ENCODE results near the gene CIAO2B.

CIAO2B gene

DNA sequence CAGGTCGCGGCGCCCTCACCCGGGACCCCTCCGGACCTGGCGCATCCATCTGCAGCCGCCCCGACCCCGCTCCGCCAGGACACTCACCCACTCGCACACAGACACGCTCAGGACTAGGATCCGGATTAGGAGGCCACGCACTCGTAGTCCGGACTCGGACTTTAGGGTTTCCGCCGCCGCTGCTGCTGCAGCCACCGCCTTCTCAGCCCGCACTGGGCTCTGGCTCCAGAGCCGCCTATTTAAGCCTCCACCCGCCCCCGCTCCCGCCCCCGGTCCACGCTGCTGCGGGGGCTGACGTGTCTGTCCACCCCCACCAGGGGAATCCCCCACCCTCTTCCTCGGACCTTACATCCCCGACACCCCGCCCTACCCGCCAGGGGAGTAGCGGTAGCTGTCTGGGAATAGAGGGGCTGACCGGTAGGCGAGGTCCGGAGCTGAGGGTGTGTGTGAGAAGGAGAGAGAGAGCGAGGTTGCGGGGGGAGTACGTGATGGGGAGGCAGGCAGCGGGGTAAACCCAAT lies 8.8 kb downstream of the CIAO2B start, which contains the start of gene RRAD:
RRAD (minus strand) TSS at position 214 of the 519 bp plus-strand sequence. CDS start 356 bp downstream, outside the sequence.
- peak within 1 kb of the TSS; percentile 72 for H3K4me2 ChIP-seq (ENCODE audit: low read length)
- peak within 1 kb of the TSS; percentile 48 for H3K4me3 ChIP-seq (ENCODE audit: low read length)
- no peaks in the 10 kb centered on the region for H3K36me3 ChIP-seq (ENCODE audit: insufficient read depth, low read length)
- H3K9me3 ChIP-seq (replicated peaks; ENCODE audit: low read length), result no peaks in the 10 kb centered on the region
- H3K9ac ChIP-seq (ENCODE audit: low read depth, low read length), result peak within 1 kb of the TSS; percentile 27
- peaks cover 49% of the 10 kb centered on the region for H3K4me1 ChIP-seq (ENCODE audit: control insufficient read depth, insufficient read depth, low read length)
- peaks cover 15% of the 10 kb centered on the region for H3K27me3 ChIP-seq (ENCODE audit: control insufficient read depth, insufficient read depth, low read length)

GRCh38 chr16:66924527-66925321 lies 9.5 kb downstream of the CIAO2B start:
- Histone ChIP-seq H3K27me3 (ENCODE audit: control insufficient read depth, insufficient read depth, low read length) (peaks cover 21% of the 10 kb centered on the region), H3K9ac (ENCODE audit: low read depth, low read length) (no peak overlapping the region), H3K4me1 (ENCODE audit: control insufficient read depth, insufficient read depth, low read length) (peaks cover 49% of the 10 kb centered on the region)

DNA sequence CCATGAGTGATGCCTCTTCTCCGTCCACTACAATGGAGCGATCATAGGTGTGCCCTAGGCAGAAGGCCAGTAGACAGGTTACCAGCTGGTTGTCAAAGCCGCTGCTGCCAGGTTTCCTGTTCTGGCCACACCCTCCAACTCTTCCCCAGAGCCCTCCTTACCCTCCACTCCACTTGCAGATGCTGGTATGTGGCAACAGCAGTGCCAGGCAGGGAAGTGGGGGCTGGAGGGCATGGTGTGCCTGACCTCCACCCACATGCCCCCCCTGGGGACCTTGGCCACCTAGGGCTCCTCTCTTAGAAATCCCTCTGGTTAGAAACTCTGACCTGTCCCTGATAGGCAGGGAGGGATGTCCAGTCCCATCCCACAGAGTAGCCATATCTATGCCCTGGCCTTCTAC lies 10.3 kb downstream of the CIAO2B start:
- Histone ChIP-seq H3K9ac (ENCODE audit: low read depth, low read length) (no peak overlapping the region), H3K27me3 (ENCODE audit: control insufficient read depth, insufficient read depth, low read length) (peaks cover 29% of the 10 kb centered on the region), H3K4me1 (ENCODE audit: control insufficient read depth, insufficient read depth, low read length) (peaks cover 49% of the 10 kb centered on the region), H3K4me2 (ENCODE audit: low read length) (no peak overlapping the region), H3K4me3 (ENCODE audit: low read length) (no peak overlapping the region), H3K9me3 (replicated peaks; ENCODE audit: low read length) (no peaks in the 10 kb centered on the region), H3K36me3 (ENCODE audit: insufficient read depth, low read length) (no peaks in the 10 kb centered on the region)

More at GRCh38 chr16:66924527-66925321, 9.5 kb downstream of the CIAO2B start:
- Histone ChIP-seq H3K4me3 (ENCODE audit: low read length) (peak overlapping the region; percentile 48), H3K9me3 (replicated peaks; ENCODE audit: low read length) (no peaks in the 10 kb centered on the region), H3K4me2 (ENCODE audit: low read length) (peak overlapping the region; percentile 72), H3K36me3 (ENCODE audit: insufficient read depth, low read length) (no peaks in the 10 kb centered on the region)

DNA sequence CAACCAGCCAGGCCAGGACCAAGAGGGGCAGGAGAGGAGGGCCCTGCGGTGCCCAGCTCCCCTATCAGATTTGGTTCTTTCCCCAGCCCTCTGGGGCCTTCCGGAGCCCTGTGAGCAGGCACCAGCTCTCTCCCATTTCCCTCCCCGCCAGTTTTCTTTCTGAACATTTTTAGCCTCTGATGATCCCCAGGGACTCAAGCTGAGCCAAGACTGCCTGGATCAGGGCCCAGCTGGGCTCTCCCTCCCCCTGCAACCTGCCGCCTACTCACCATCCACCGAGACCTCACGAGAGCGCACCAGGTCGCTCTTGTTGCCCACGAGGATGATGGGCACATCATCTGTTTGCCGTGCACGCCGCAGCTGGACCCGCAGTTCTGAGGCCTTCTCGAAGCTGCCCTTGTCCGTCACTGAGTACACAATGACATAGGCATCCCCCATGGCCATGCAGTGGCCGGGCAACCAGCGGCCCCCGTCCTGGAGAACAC lies 10.9 kb downstream of the CIAO2B start:
- peaks cover 30% of the 10 kb centered on the region for H3K27me3 ChIP-seq (ENCODE audit: control insufficient read depth, insufficient read depth, low read length)
- peak overlapping the region; percentile 43 for H3K4me2 ChIP-seq (ENCODE audit: low read length)
- H3K9ac ChIP-seq (ENCODE audit: low read depth, low read length), result no peak overlapping the region
- no peaks in the 10 kb centered on the region for H3K36me3 ChIP-seq (ENCODE audit: insufficient read depth, low read length)
- H3K4me3 ChIP-seq (ENCODE audit: low read length), result no peak overlapping the region
- H3K4me1 ChIP-seq (ENCODE audit: control insufficient read depth, insufficient read depth, low read length), result peaks cover 45% of the 10 kb centered on the region
- H3K9me3 ChIP-seq (replicated peaks; ENCODE audit: low read length), result no peaks in the 10 kb centered on the region

- no peak overlapping the region for H3K9ac ChIP-seq (ENCODE audit: low read depth, low read length)
- H3K4me2 ChIP-seq (ENCODE audit: low read length), result no peak overlapping the region
- no peaks in the 10 kb centered on the region for H3K36me3 ChIP-seq (ENCODE audit: insufficient read depth, low read length)
- no peak overlapping the region for H3K4me3 ChIP-seq (ENCODE audit: low read length)
- no peaks in the 10 kb centered on the region for H3K9me3 ChIP-seq (replicated peaks; ENCODE audit: low read length)
- H3K27me3 ChIP-seq (ENCODE audit: control insufficient read depth, insufficient read depth, low read length), result peaks cover 37% of the 10 kb centered on the region
- peaks cover 31% of the 10 kb centered on the region for H3K4me1 ChIP-seq (ENCODE audit: control insufficient read depth, insufficient read depth, low read length)
Observed at GRCh38 chr16:66921729-66922450, 12.3 kb downstream of the CIAO2B start.

GRCh38 chr16:66920924-66921680 lies 13.1 kb downstream of the CIAO2B start:
- Histone ChIP-seq H3K9me3 (replicated peaks; ENCODE audit: low read length) (no peaks in the 10 kb centered on the region), H3K27me3 (ENCODE audit: control insufficient read depth, insufficient read depth, low read length) (peaks cover 44% of the 10 kb centered on the region), H3K4me3 (ENCODE audit: low read length) (no peak overlapping the region), H3K4me1 (ENCODE audit: control insufficient read depth, insufficient read depth, low read length) (peaks cover 24% of the 10 kb centered on the region), H3K36me3 (ENCODE audit: insufficient read depth, low read length) (no peaks in the 10 kb centered on the region), H3K9ac (ENCODE audit: low read depth, low read length) (no peak overlapping the region), H3K4me2 (ENCODE audit: low read length) (no peak overlapping the region)

DNA sequence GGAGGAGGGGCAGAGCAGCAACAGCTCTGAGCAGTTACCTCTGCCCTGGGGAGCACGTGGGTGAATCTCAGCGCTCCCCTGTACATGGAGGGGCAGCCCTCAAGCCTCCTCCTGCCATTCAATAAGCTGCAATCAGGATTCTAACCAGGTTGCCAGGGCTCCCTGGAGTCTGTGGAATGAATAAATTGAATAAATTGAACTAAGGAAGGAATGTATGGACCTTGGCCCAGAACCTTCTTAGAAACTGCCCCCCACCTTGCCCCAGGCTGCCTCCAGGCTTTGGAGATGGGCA lies 14.0 kb downstream of the CIAO2B start:
- H3K4me2 ChIP-seq (ENCODE audit: low read length), result no peak overlapping the region
- no peak overlapping the region for H3K9ac ChIP-seq (ENCODE audit: low read depth, low read length)
- H3K27me3 ChIP-seq (ENCODE audit: control insufficient read depth, insufficient read depth, low read length), result peaks cover 50% of the 10 kb centered on the region
- no peaks in the 10 kb centered on the region for H3K9me3 ChIP-seq (replicated peaks; ENCODE audit: low read length)
- H3K4me1 ChIP-seq (ENCODE audit: control insufficient read depth, insufficient read depth, low read length), result peaks cover 17% of the 10 kb centered on the region
- no peak overlapping the region for H3K4me3 ChIP-seq (ENCODE audit: low read length)
- no peaks in the 10 kb centered on the region for H3K36me3 ChIP-seq (ENCODE audit: insufficient read depth, low read length)

DNA sequence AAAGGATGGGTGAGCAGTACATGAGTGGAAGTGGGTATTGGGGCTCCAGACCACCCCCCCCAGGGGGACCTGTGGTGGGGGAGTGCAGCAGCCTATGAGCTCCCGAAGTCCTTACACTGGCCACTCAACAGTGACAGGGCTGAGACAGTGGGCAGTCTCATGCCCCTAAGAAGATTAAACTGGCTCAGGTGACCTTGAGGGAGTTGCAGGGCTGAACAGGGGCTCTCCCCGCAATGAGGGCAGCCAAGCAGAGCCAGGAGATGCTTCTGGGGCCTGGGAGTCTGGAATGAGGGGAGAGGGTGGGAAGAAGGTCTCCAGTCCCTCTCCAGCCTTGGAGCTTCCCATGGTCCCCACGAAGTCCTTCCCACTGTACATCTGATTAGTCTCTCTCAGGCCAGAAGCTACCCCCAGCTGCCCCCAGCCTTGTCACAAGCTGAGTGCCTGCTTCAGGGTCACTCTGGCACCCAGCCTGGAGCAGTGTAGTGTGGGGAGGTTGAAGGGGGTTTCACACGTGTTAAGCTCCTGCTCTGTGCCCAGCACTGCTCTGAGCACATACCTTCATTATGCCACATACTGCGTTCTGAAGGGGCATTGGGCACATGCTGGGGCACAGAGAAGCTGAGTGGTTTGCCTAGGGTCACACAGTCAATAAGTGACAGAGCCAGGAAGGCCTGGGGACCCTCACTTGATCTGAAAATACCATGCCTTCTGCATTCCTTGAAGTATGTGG lies 14.5 kb downstream of the CIAO2B start:
- Histone ChIP-seq H3K36me3 (ENCODE audit: insufficient read depth, low read length) (no peaks in the 10 kb centered on the region), H3K4me3 (ENCODE audit: low read length) (no peak overlapping the region), H3K27me3 (ENCODE audit: control insufficient read depth, insufficient read depth, low read length) (peaks cover 54% of the 10 kb centered on the region), H3K4me2 (ENCODE audit: low read length) (no peak overlapping the region), H3K4me1 (ENCODE audit: control insufficient read depth, insufficient read depth, low read length) (peaks cover 13% of the 10 kb centered on the region), H3K9me3 (replicated peaks; ENCODE audit: low read length) (no peaks in the 10 kb centered on the region), H3K9ac (ENCODE audit: low read depth, low read length) (no peak overlapping the region)

DNA sequence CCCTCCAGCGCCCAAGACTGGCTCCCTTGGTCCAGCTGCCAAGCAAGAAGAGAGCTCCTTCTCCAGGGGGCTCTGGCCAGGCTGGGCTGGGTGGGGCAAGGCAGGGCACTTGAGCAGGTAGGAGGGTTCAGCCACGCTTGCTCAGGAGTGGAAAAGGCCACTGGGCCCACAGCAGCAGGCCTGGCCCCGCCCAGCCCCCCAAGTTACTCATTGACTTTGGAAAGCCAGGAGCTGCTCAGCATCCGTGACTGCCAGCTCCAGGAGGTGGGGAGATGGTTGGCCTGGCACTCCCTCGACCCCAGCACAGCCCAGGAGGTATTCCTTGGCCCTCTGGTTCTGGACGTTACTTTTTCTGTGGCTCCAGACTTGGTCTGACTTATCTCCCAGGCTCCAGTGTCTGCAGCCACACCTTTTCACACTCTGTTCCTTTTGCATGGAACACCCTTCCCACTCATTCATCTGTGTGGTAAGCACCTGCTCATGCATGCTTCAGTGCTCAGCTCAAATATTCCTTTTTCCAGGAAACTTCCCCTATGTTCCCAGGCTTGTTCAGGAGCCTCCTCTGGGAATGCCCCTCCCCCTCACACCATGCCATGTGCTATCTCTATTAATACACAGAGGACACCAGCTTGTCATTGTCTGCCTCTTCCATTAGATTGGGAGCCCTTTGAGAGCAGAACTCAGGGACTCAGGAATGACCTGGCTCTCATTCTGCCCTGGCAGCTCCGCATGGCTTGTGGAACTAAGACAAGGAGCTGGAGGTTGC lies 15.2 kb downstream of the CIAO2B start, which contains the start of gene CDH16:
CDH16 (minus strand) TSS at position 83 of the 766 bp plus-strand sequence. CDS start 820 bp downstream, outside the sequence.
- H3K9me3 ChIP-seq (replicated peaks; ENCODE audit: low read length), result no peaks in the 10 kb centered on the region
- H3K36me3 ChIP-seq (ENCODE audit: insufficient read depth, low read length), result no peaks in the 10 kb centered on the region
- H3K4me1 ChIP-seq (ENCODE audit: control insufficient read depth, insufficient read depth, low read length), result peaks cover 12% of the 10 kb centered on the region
- no peak within 1 kb of the TSS for H3K4me3 ChIP-seq (ENCODE audit: low read length)
- peaks cover 51% of the 10 kb centered on the region for H3K27me3 ChIP-seq (ENCODE audit: control insufficient read depth, insufficient read depth, low read length)
- H3K9ac ChIP-seq (ENCODE audit: low read depth, low read length), result no peak within 1 kb of the TSS
- no peak within 1 kb of the TSS for H3K4me2 ChIP-seq (ENCODE audit: low read length)

- Histone ChIP-seq H3K27me3 (ENCODE audit: control insufficient read depth, insufficient read depth, low read length) (peaks cover 49% of the 10 kb centered on the region), H3K9me3 (replicated peaks; ENCODE audit: low read length) (no peaks in the 10 kb centered on the region)
Observed at GRCh38 chr16:66918355-66918754, 15.8 kb downstream of the CIAO2B start.

More at GRCh38 chr16:66918355-66918754, 15.8 kb downstream of the CIAO2B start:
- Histone ChIP-seq H3K9ac (ENCODE audit: low read depth, low read length) (no peak overlapping the region), H3K4me1 (ENCODE audit: control insufficient read depth, insufficient read depth, low read length) (peaks cover 6% of the 10 kb centered on the region), H3K4me2 (ENCODE audit: low read length) (no peak overlapping the region), H3K36me3 (ENCODE audit: insufficient read depth, low read length) (no peaks in the 10 kb centered on the region), H3K4me3 (ENCODE audit: low read length) (no peak overlapping the region)

Measured in skeletal muscle satellite cell (primary cell).